T-helper 2 cell treated with Interferon-gamma antibody and Interleukin-4, amounts not matched to agents 100 ng/mL and 5 ng/mL, for 36 hours (primary cell): ENCODE measurements around the gene SEC14L2. TPM values are rescaled to one million over a fixed set of nuclear protein-coding genes. Genes with fewer than 3 reads are reported as not detected.

Experiments
- intact Hi-C: fragments of 100-400 bp; cut with micrococcal nuclease; formaldehyde crosslinking; loops from one replicate; pipeline ENCODE4 v1.15.1; 2023
- total RNA-seq: library from RNA; stranded (reverse); gene quantifications from 2 replicates; pipeline ENCODE4 v1.2.3, GENCODE V29; 2022

SEC14L2 gene
- total RNA-seq = 7.2 and 9.5 TPM in 2 replicates

- intact Hi-C loops = loop anchor here (1.0 kb wide), 1 partner anchor 27 kb away; no protein-coding TSS in a partner anchor
Measured at GRCh38 chr22:30396871-30397655, at the start of gene SEC14L2. Gene SEC14L2 (plus strand): TSS chr22:30397018. CDS start chr22:30397117, 99 bp downstream.

DNA sequence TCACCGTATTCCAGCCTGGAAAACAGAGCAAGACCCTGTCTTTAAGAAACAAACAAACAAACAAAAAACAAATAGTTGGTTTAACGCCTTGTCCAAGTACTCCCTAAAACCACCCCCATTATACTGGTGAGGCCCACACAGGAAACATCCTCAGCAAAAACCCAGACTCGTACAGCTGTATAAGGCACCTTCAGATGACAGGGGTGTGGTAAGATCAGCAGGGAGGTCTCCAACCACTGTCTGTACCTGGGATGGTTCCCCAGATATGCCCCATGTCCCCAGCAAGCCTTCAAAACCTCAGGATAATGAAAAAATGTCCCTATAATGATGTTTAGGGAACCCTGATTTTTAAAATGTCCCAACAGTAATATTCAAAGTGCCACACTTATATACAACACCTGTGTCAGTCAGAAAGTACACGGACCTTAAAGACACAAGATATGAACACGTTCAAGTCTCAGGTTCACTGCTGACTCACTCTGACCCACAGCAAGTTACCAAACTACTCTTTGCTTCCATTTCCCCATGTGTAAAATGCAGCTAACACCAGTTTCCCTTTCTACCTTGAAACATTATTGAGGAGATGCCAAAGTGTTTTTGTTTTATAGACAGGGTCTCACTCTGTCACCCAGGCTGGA is 49.4 kb upstream of the SEC14L2 start:
- intact Hi-C loops = no loop called here

- intact Hi-C loops = no loop called here
Measured at GRCh38 chr22:30348404-30348803, 48.4 kb upstream of the SEC14L2 start.

DNA sequence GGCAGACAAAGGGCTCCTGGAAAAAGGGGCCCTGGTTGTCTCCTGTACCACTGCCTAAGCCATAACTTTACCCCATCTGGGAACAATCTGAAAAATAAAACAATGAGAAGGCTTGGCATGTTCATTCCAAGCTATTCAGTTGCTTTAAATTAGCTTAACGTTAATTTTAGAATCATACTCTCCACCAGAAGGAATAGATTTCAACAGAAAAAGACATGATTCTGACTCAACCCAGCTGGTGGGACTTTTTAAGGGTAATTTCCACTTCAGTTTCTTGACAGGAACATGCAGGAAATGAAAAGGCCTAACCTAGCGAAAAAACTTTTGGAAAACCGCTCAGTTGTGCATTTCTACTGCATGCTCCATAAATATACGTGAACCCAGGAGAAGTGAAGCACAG is 48.0 kb upstream of the SEC14L2 start:
- intact Hi-C loops = no loop called here

DNA sequence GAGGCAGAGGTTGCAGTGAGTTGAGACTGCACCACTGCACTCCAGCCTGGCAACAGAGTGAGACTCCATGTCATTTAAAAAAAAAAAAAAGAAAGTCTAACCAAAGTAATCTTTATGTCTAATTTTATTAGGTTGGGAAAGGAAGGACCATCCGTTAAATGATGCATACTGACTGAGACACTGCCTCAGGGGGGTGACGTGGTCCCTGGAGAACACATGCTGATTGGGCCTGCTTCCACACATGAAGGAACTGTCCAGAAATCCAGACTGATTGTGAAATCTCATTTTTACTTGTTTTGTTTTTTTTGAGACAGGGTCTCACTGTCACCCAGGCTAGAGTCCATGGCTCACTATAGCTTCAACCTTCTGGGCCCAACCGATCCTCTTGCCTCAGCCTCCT is 45.6 kb upstream of the SEC14L2 start:
- intact Hi-C loops = no loop called here

GRCh38 chr22:30354644-30355043 is 42.2 kb upstream of the SEC14L2 start:
- intact Hi-C loops = no loop called here

GRCh38 chr22:30356449-30357235 is 40.2 kb upstream of the SEC14L2 start, which contains the start of the genes CCDC157 and SF3A1:
Gene CCDC157 (plus strand): TSS chr22:30357007. CDS start chr22:30366001, 8,994 bp downstream.
Gene SF3A1 (minus strand): TSS chr22:30356894. CDS start chr22:30356792, 102 bp downstream.
- intact Hi-C loops = loop anchor here (1.0 to 2.0 kb wide), 6 partner anchors 30 to 90 kb away; partner anchors contain the start of genes CASTOR1, MTFP1, OSM and RNF215

- intact Hi-C loops = loop anchor here (2.0 kb wide), 2 partner anchors 30 to 68 kb away; partner anchors contain the start of genes MTFP1 and RNF215
Measured at GRCh38 chr22:30357236-30357570, 39.6 kb upstream of the SEC14L2 start.

GRCh38 chr22:30357650-30358215 is 39.1 kb upstream of the SEC14L2 start:
- intact Hi-C loops = loop anchor here (2.0 kb wide), 2 partner anchors 29 to 67 kb away; partner anchors contain the start of genes MTFP1 and RNF215

GRCh38 chr22:30358541-30358940 is 38.3 kb upstream of the SEC14L2 start:
- intact Hi-C loops = no loop called here

- intact Hi-C loops = no loop called here
Measured at GRCh38 chr22:30361916-30362650, 34.7 kb upstream of the SEC14L2 start.

GRCh38 chr22:30362651-30363281 is 34.1 kb upstream of the SEC14L2 start:
- intact Hi-C loops = no loop called here

DNA sequence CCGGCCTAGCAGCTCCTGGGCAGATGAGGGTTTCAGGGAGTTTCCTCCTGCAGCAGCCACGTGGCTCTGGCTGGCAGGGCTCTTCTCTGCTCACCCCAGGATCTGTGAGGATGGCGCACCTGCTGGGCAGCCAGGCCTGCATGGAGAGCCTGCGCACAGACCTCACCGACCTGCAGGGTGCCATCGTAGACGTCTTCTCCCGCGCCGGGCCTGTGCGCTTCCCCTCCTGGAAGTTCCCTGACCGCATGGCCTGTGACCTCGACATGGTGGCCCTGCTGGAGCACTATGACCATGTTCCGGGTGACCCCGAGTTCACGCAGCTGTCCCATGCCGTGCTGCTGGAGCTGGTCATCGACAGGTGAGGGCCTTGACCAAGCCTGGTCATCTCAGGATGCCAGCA is 30.9 kb upstream of the SEC14L2 start:
- intact Hi-C loops = no loop called here

GRCh38 chr22:30368420-30368819 is 28.4 kb upstream of the SEC14L2 start:
- intact Hi-C loops = no loop called here

GRCh38 chr22:30370641-30371230 is 26.1 kb upstream of the SEC14L2 start:
- intact Hi-C loops = no loop called here

DNA sequence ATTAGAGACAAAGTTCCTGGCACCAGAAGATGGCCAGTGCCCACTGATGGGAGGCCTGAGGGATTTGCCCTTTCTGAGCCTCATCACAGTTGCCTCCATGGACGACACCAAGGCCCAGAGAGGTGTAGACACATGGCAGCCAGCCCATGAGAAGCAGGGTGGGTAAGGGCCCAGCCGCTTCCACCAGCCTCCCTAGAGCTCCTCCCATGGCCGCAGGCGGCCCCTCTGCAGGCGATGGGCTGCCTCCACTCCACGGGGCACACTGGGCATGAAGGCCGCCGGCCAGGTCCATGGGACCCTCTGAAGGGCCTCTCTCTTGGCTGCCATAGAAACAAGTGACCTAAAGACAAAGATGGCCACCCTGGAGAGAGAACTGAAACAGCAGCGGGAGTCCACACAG is 25.5 kb upstream of the SEC14L2 start:
- intact Hi-C loops = no loop called here

GRCh38 chr22:30371981-30372380 is 24.8 kb upstream of the SEC14L2 start:
- intact Hi-C loops = no loop called here

GRCh38 chr22:30372915-30373314 is 23.9 kb upstream of the SEC14L2 start:
- intact Hi-C loops = no loop called here
